Activated T-cell treated with anti-CD3 and anti-CD28 coated beads, Interleukin-2, amount 50 U/mL, for 48 hours (primary cell): ENCODE results near the gene COL13A1.
A peak's percentile ranks its signal among the peaks of the same experiment; 100 is the strongest.

Source experiments
- DNase-seq, 2 experiments: peaks; one replicate each; pipeline ENCODE4 v3.0.0-alpha.2; 2020

The COL13A1 gene

DNA sequence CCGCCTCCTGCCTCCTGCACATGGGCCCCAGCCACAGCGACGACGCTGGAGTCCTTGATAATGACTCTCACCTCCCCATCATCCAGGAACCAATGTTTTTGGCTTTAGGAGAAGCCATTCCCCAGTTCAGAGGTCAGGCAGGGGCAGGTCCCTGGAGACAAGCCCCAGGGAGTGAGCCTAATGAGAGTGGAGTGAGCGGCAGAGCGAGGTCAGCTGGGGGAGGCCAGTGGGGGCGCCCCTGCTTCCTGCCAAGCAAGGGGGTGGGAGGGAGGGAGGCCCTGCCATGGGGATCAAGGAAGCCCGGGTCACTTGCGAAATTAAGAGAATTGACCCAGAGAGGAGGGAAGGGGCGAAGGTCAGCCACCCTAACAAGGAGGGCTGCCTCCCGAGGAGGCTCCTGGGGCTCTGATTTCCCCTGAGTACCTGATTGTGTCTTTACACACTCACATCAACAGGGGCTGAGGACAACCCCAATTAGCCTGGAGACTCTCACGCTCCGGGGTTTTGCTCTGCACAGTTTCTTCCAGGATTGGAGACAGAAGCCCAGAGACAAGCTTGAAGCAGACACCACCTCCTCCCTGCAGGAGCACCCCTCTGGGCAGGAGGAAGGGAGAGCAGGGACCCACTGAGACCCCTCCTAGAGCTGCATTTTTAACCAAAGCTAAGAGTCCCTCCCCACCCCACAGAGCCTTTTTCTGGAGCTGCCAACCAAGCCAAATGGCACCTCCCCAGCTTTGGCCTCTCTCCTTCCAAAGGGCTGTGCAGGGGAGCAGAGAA is 112.1 kb downstream of the COL13A1 start:
- no peak for DNase-seq

- peak; percentile 79 for DNase-seq
These were observed 112.9 kb downstream of the COL13A1 start for GRCh38 chr10:69914398-69915214.

DNA sequence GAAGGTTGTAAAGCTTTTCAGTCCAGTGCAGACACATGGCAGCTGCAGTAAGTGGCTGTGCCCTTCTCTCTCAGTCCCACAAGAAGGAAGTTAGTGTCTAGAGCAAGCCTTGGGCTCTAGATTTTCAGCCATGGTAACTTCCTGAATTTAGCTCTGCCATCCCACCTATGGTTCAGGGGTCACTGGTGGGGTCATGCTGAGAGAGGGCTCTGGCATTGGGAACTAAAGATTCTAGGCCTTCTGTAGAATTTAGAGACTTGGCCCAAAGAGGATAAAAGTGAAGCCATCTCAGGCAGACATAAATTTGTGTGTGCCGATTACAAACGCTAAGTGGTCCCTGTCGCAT is 113.5 kb downstream of the COL13A1 start:
- DNase-seq = no peak

DNA sequence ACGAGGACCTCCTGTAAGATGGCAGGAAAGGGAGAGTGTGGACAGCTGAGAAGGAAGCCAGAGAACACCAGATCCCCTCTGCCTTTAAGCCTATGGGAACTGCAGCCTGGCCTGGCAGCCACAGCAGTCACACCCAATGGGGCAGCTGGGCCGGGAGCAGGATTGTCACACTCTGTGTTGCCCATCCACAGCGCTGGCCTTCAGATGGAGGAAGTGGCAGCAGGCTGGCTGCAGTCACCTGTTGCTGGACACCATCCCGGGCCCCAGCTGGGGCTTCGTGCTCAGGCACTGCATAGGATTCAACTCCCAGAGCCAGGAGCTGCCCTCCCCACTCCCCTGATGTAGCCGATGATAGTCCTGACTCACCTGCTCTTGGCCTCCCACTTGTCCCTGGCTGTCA is 114.4 kb downstream of the COL13A1 start:
- no peak for DNase-seq

- no peak for DNase-seq
These were observed 116.3 kb downstream of the COL13A1 start for GRCh38 chr10:69918036-69918435.

DNA sequence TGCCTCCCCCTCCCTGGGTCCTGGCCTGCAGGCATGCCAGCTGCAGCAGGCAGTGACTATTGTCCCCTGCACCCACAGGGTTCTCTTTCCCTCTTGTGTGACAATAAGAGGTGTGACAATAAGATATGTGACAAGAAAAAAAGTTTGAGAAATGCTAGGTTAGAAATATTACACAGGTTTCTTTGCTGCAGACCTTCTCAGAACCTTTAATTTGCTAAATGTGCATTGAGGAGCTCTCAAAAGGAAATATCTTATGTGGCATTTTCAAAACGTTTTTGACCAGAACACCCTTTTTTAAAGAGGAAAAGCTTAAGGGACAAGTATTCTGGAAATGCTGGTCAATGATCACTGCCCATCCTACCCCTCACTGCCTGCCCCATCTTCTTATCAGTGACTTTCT is 117.5 kb downstream of the COL13A1 start:
- no peak for DNase-seq

DNA sequence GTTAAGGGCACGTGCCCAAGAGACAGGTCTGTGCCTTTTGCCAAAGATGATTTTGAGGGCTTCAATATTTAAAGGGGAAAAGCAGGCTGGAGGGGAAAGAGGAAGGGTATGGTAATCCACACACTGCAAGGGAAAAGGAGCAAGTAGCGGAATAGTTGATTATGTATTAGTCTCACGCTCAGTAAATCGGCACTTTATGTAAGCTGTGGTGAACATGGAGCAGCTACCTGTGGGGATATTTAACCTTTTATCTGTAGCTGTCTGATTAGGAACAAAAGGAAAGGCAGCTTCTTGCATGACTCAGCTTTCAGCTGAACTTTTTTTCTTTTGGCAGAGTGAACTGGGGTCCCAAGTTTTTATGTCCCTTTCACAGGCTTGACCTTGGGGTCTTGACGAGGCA is 123.4 kb downstream of the COL13A1 start:
- DNase-seq = no peak

- DNase-seq = no peak
These were observed 126.6 kb downstream of the COL13A1 start for GRCh38 chr10:69928339-69928738.

DNA sequence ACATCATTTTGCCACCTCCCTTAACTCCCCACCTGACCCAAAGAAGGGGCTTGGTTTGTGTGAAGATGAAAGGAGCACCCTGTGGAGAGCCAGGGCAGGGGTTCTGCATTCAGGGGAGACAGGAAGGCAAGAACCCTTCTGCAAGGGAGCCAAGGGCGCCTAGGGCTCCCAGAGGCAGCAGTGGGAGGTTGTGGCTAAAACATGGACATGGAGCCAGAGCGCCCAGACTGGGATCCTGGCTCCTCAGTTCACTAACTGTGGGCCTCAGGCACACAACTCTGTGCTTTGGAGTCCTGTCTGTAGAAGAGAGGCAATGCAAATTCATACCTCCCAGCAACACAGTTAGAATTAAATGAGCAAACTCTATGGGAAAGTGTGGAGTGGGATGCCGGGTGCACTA is 127.9 kb downstream of the COL13A1 start:
- DNase-seq = no peak

- DNase-seq = no peak
These were observed 133.1 kb downstream of the COL13A1 start for GRCh38 chr10:69934768-69935167.

DNA sequence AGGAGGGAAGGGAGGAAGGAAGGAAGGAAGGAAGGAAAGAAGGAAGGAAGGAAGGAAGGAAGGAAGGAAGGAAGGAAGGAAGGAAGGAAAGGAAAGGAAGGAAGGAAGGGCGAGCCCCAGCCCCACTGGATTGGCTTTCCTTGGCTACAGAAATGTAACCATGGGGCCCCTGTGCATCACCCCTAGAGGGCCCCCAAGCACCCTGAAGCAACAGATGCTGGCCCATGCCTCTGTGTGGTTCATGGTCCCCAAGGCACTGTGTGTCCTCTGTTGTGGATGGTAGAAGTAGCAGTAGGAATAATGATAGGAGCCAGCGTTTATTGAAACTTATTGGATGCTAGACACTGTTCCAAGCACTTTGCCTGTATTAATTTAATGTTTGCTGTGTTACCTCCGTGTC is 134.4 kb downstream of the COL13A1 start:
- DNase-seq = no peak

DNA sequence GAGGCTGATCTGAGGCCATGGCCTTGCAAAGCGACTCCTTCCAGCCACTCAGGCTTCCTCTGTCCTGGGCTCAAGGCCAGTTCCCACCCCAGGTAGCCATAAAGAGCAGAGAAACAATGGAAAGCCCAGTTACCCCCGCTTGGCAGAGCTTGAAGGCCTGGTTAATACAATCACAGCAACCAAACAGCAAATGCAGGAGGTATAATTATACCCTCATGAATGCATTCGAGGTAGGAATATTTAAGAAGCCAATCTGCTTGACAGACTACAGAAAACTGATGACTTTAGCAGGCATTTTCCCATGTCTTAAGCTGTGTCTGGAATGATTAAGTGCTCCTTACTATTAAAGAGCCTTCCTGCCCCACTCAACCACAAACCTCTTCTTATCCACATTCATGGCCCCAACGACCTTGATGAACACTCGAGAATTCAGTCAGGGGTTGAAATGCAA is 136.9 kb downstream of the COL13A1 start:
- no peak for DNase-seq

GRCh38 chr10:69939061-69939460 is 137.4 kb downstream of the COL13A1 start:
- no peak for DNase-seq

GRCh38 chr10:69939481-69939880 is 137.8 kb downstream of the COL13A1 start:
- DNase-seq = no peak

DNA sequence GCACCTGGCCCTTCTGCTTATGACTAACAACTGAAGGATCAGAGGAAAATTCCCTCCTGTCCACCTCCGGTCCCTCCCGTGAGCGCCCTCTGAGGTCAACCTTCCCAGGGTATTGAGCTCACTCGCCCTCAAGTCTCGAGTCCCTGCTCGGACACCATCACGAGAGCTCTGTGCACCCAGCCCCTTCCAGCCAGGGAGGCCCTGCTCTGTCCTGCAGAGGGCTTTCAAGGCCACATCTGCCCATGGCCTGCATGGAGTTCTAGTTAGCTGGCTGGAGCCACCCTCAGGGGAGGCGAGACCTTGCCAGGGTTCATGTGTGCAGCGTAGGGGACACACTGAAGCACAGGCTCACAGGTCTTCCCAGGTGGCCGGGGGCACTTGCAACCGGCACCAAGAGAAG is 140.0 kb downstream of the COL13A1 start:
- DNase-seq = no peak

- no peak for DNase-seq
These were observed 141.7 kb downstream of the COL13A1 start for GRCh38 chr10:69943292-69943820.

GRCh38 chr10:69944761-69945160 is 143.1 kb downstream of the COL13A1 start:
- no peak for DNase-seq

DNA sequence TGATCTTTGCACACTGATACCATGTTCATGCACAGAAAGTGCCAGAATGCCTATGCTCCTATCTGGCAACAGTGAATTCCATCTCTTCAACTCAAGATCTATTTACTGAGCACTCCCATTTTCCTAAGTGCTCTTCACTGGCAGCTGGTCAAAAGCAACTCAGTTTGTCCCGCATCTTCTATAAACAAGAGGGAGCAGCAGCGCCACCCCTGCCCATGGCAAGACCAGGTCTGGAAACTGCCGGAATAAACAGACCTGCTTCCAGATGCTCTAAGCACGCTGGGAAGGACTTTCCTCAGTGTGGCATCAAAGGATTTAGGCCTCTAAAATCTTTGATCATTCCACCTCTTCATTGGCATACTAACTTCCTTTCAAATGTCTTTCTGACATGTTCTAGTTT is 146.6 kb downstream of the COL13A1 start:
- no peak for DNase-seq

- DNase-seq = no peak
These were observed 148.1 kb downstream of the COL13A1 start for GRCh38 chr10:69949770-69950169.

- no peak for DNase-seq
These were observed 150.0 kb downstream of the COL13A1 start for GRCh38 chr10:69951658-69952057.

GRCh38 chr10:69952069-69952800 is 150.5 kb downstream of the COL13A1 start:
- no peak for DNase-seq

GRCh38 chr10:69952821-69953221 is 151.1 kb downstream of the COL13A1 start:
- no peak for DNase-seq

DNA sequence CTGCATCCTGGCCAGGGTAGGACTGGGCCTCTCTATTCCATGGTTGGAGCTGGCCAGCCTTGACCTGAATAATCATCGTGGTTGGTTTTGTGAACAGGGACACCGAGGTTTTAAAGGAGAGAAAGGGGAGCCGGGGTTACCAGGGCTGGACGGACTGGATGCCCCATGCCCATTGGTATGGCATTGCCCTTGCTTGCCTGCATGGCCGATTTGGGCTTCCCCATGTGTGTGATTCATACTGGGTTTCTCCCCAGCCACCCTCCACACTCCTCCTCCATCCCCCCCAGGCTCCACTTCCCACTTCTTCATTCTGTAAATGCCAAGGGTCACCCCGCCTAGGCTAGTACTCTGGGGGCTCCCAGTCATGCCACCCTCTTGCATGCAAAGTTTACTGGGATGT is 152.1 kb downstream of the COL13A1 start:
- no peak for DNase-seq
